SK-N-SH treated with all-trans-retinoic acid at 6 μM for 48 hours (cell line): ENCODE results near the gene SYNJ2.

Experiments
- ATAC-seq: fragments of 200-7000 bp; cut with Tn5 transposase; 3 replicates; pipeline ENCODE4 v1.9.1; 2020; ENCODE audit warnings: mild to moderate bottlenecking, moderate library complexity
- ARNTL ChIP-seq: fragments of 450-650 bp; formaldehyde crosslinking; IDR thresholded peaks from 2 replicates; pipeline ENCODE4 v1.5.0; 2020; ENCODE audit warnings: low read depth, mild to moderate bottlenecking, moderate library complexity, borderline replicate concordance
- CSDC2 ChIP-seq: fragments of 250-450 bp; sonication (Bioruptor Pico); IDR thresholded peaks from 2 replicates; pipeline ENCODE4 v1.5.0; 2020; ENCODE audit warnings: mild to moderate bottlenecking, moderate library complexity
- CSRNP3 ChIP-seq: fragments of 250-450 bp; sonication (Bioruptor Pico); IDR thresholded peaks from 2 replicates; pipeline ENCODE4 v1.5.1; 2021; ENCODE audit warnings: mild to moderate bottlenecking, moderate library complexity
- ESRRG ChIP-seq: fragments of 250-450 bp; sonication (Bioruptor Pico); IDR thresholded peaks from 2 replicates; pipeline ENCODE4 v1.6.1; 2021; ENCODE audit warnings: mild to moderate bottlenecking
- GLIS3 ChIP-seq: fragments of 250-450 bp; sonication (Bioruptor Pico); IDR thresholded peaks from 2 replicates; pipeline ENCODE4 v1.5.0; 2020; ENCODE audit warnings: mild to moderate bottlenecking, moderate library complexity
- ISL1 ChIP-seq: fragments of 250-450 bp; sonication (Bioruptor Pico); IDR thresholded peaks from 2 replicates; pipeline ENCODE4 v2.1.2; 2022; ENCODE audit warnings: mild to moderate bottlenecking, moderate library complexity
- OSR1 ChIP-seq: fragments of 250-450 bp; sonication (Bioruptor Pico); IDR thresholded peaks from 2 replicates; pipeline ENCODE4 v1.8.0; 2022; ENCODE audit warnings: moderate library complexity, mild to moderate bottlenecking, inconsistent platforms
- PATZ1 ChIP-seq: fragments of 250-450 bp; sonication (Bioruptor Pico); IDR thresholded peaks from 2 replicates; pipeline ENCODE4 v1.8.0; 2020; ENCODE audit warnings: mild to moderate bottlenecking, moderate library complexity, borderline replicate concordance
- POU6F1 ChIP-seq: fragments of 250-450 bp; sonication (Bioruptor Pico); IDR thresholded peaks from 2 replicates; pipeline ENCODE4 v1.8.0; 2021; ENCODE audit warnings: low read depth, mild to moderate bottlenecking, moderate library complexity, borderline replicate concordance
- PPARA ChIP-seq: fragments of 250-450 bp; sonication (Bioruptor Pico); IDR thresholded peaks from 2 replicates; pipeline ENCODE4 v1.5.0; 2020; ENCODE audit warnings: mild to moderate bottlenecking, borderline replicate concordance
- RARB ChIP-seq: fragments of 250-450 bp; sonication (Bioruptor Pico); IDR thresholded peaks from 2 replicates; pipeline ENCODE4 v1.8.0; 2021; ENCODE audit warnings: mild to moderate bottlenecking, moderate library complexity
- SNAI2 ChIP-seq: fragments of 250-450 bp; sonication (Bioruptor Pico); IDR thresholded peaks from 2 replicates; pipeline ENCODE4 v1.5.0; 2020; ENCODE audit warnings: mild to moderate bottlenecking, moderate library complexity
- TCF4 ChIP-seq: fragments of 250-450 bp; sonication (Bioruptor Pico); IDR thresholded peaks from 2 replicates; pipeline ENCODE4 v1.8.0; 2021; ENCODE audit warnings: mild to moderate bottlenecking, moderate library complexity, borderline replicate concordance
- TOX ChIP-seq: fragments of 250-450 bp; sonication (Bioruptor Pico); IDR thresholded peaks from 2 replicates; pipeline ENCODE4 v1.8.0; 2021; ENCODE audit warnings: mild to moderate bottlenecking, moderate library complexity, borderline replicate concordance
- TSHZ2 ChIP-seq: fragments of 250-450 bp; sonication (Bioruptor Pico); IDR thresholded peaks from 2 replicates; pipeline ENCODE4 v1.5.0; 2020; ENCODE audit warnings: mild to moderate bottlenecking, moderate library complexity
- ZC3H10 ChIP-seq: fragments of 250-450 bp; sonication (Bioruptor Pico); IDR thresholded peaks from 2 replicates; pipeline ENCODE4 v1.5.1; 2021; ENCODE audit warnings: mild to moderate bottlenecking, moderate library complexity
- ZFP3 ChIP-seq: fragments of 250-450 bp; sonication (Bioruptor Pico); IDR thresholded peaks from 2 replicates; pipeline ENCODE4 v1.5.0; 2020; ENCODE audit warnings: mild to moderate bottlenecking, moderate library complexity
- ZFP30 ChIP-seq: fragments of 450-650 bp; formaldehyde crosslinking; IDR thresholded peaks from 2 replicates; pipeline ENCODE4 v1.5.0; 2022; ENCODE audit warnings: mild to moderate bottlenecking, moderate library complexity
- ZNF565 ChIP-seq: fragments of 450-650 bp; formaldehyde crosslinking; conservative IDR thresholded peaks from 2 replicates; pipeline ENCODE4 v1.5.0; 2020; ENCODE audit warnings: low read depth, mild to moderate bottlenecking, moderate library complexity
- ZNF70 ChIP-seq: fragments of 450-650 bp; formaldehyde crosslinking; IDR thresholded peaks from 2 replicates; pipeline ENCODE4 v1.5.0; 2020; ENCODE audit warnings: mild to moderate bottlenecking, moderate library complexity
- ZNF8 ChIP-seq: fragments of 450-650 bp; formaldehyde crosslinking; IDR thresholded peaks from 2 replicates; pipeline ENCODE4 v1.5.0; 2020; ENCODE audit warnings: mild to moderate bottlenecking, moderate library complexity

The SYNJ2 gene

GRCh38 chr6:158103228-158103627, 121.6 kb downstream of the SYNJ2 start:
- TF ChIP-seq RARB (CRISPR knock-in tag) (no peak), TOX (CRISPR knock-in tag) (no peak), ZFP30 (CRISPR knock-in tag) (no peak), OSR1 (CRISPR knock-in tag) (no peak), ZC3H10 (CRISPR knock-in tag) (no peak), PPARA (CRISPR knock-in tag) (no peak), TCF4 (CRISPR knock-in tag) (no peak), ZNF565 (CRISPR knock-in tag) (no peak), ZFP3 (CRISPR knock-in tag) (no peak), ZNF8 (CRISPR knock-in tag) (no peak), PATZ1 (CRISPR knock-in tag) (no peak), ZNF70 (CRISPR knock-in tag) (no peak)
- ATAC-seq: no peak

GRCh38 chr6:158104696-158105095, 123.0 kb downstream of the SYNJ2 start:
- no peak for ATAC-seq
- no peak for TF ChIP-seq PATZ1 (CRISPR knock-in tag)
- TF ChIP-seq SNAI2 (CRISPR knock-in tag): no peak
- TF ChIP-seq CSRNP3 (CRISPR knock-in tag): no peak

- TF ChIP-seq ESRRG (CRISPR knock-in tag): no peak
- ATAC-seq: no peak
Observed at GRCh38 chr6:158109748-158110147, 128.1 kb downstream of the SYNJ2 start.

GRCh38 chr6:158110986-158111385, 129.3 kb downstream of the SYNJ2 start:
- no peak for ATAC-seq
- no peak for TF ChIP-seq ZNF565 (CRISPR knock-in tag)
- no peak for TF ChIP-seq GLIS3 (CRISPR knock-in tag)
- no peak for TF ChIP-seq ISL1
- TF ChIP-seq ESRRG (CRISPR knock-in tag): no peak
- TF ChIP-seq ZNF70 (CRISPR knock-in tag): no peak
- no peak for TF ChIP-seq ZC3H10 (CRISPR knock-in tag)
- no peak for TF ChIP-seq RARB (CRISPR knock-in tag)
- no peak for TF ChIP-seq ZFP30 (CRISPR knock-in tag)
- no peak for TF ChIP-seq ARNTL (CRISPR knock-in tag)
- TF ChIP-seq ZFP3 (CRISPR knock-in tag): no peak
- no peak for TF ChIP-seq PATZ1 (CRISPR knock-in tag)
- TF ChIP-seq CSDC2 (CRISPR knock-in tag): no peak
- TF ChIP-seq PPARA (CRISPR knock-in tag): no peak
- TF ChIP-seq POU6F1: no peak
- no peak for TF ChIP-seq TOX (CRISPR knock-in tag)
- no peak for TF ChIP-seq OSR1 (CRISPR knock-in tag)
- TF ChIP-seq ZNF8 (CRISPR knock-in tag): no peak
- no peak for TF ChIP-seq TCF4 (CRISPR knock-in tag)
- TF ChIP-seq TSHZ2 (CRISPR knock-in tag): no peak
